ENCODE data around the gene CLASP1.

GRCh38 chr2:121696410-121696930 is 47.2 kb upstream of the CLASP1 start:
- TF ChIP-seq, protein P1, sequence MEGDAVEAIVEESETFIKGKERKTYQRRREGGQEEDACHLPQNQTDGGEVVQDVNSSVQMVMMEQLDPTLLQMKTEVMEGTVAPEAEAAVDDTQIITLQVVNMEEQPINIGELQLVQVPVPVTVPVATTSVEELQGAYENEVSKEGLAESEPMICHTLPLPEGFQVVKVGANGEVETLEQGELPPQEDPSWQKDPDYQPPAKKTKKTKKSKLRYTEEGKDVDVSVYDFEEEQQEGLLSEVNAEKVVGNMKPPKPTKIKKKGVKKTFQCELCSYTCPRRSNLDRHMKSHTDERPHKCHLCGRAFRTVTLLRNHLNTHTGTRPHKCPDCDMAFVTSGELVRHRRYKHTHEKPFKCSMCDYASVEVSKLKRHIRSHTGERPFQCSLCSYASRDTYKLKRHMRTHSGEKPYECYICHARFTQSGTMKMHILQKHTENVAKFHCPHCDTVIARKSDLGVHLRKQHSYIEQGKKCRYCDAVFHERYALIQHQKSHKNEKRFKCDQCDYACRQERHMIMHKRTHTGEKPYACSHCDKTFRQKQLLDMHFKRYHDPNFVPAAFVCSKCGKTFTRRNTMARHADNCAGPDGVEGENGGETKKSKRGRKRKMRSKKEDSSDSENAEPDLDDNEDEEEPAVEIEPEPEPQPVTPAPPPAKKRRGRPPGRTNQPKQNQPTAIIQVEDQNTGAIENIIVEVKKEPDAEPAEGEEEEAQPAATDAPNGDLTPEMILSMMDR (IDR thresholded peaks at IDR 0.05), result no peak
- no peak for TF ChIP-seq POLR2A (IDR thresholded peaks at IDR 0.05)

All from heart left ventricle (tissue), 13 donors.